Left renal cortex interstitium (tissue), 4 donors: Measurements from ENCODE around the gene TUB. TPM values are rescaled to one million over a fixed set of nuclear protein-coding genes. Genes with fewer than 3 reads are reported as not detected.

Source experiments
- DNase-seq, 4 donors: peaks; one replicate each; pipeline ENCODE4 v3.0.0-alpha.2; 2013; ENCODE audit warnings: low read depth in 4 of 4, low spot score in 2 of 4, missing footprints in 1 of 4
- polyA plus RNA-seq, 4 donors: library from polyadenylated mRNA; unstranded; fragments of 120-200 nt; gene quantifications; one replicate each; pipeline ENCODE4 v1.2.1, GENCODE V29; 2013; ENCODE audit not compliant: insufficient read length in 4 of 4

TUB gene
- polyA plus RNA-seq, 4 donors: 21.5 to 28.7 (median 24.7) TPM

DNA sequence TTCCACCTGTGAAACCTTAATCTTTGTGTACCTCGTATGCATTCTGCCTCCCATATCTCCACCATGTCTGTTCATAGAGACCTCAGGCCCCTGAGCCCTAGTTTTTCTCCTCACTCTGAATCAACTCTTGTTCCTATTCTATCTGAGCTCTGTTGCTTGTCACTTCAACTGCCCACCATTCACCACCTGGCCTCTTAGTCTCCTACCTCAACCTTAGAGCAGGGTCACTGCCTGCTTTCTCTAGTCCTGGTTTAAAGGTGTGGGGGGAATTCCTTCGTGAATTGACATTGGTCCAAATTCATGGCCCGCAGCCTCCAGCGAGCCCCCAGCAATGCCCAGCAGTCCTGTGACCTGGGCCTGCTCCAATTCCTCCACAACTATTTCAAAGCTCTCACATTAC, 39.4 kb upstream of the TUB start:
- DNase-seq: no peak

DNA sequence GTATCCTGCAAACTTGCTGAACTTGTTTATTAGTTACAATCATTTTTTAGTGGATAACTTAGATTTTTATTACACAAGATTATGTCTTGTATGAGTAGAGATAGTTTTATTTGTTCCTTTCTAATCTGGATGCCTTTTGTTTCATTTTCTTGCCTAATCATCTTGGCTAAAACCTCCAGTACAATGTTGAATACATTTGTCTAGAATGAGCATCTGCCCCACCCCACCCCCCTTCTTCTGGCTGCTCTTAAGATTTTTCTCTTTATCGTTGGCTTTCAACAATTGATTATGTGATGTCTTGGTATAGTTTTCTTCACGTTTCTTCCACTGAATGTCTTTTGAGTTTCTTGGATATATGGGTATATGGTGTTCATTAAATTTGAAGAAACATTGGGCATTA, 37.3 kb upstream of the TUB start:
- no peak for DNase-seq

DNA sequence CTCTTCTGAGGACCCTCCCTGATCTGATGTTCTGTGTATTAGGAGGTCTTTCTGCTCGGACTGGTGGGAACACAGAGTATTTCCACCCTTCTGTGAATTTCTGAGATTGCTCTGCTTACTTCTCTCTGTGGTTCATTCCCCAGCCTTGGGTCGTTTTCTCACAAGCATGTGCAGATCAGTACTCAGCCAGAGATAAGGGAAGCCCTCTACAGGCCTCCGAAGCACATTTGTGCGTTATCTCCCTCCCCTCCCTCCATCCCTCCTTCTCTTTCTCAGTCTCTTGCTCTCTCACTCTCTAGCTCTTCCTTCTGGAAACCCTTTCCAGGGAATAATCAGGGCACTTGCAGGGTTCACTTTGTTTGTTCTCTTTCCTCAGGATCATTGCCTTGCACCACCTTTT, 35.2 kb upstream of the TUB start:
- no peak for DNase-seq

DNA sequence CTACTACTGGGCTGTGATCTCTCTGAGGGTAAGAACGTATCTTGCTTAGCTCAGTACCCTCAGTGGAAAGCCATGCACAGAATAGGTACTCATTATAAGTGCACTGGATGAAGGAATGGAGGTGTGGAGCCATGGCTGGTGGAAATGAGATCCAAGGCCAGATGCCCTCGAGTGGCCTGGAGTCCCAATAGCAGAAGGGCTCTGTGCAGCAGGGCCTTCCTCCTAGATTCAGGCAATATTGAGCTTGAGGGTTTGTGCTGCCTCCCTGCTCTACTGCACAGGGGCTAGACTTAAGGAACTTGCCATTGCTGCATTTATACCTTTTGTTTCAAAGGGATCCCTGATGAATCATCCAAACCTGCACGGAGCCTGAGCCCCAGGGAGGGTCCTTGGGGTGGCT, 33.6 kb upstream of the TUB start:
- DNase-seq: no peak

DNA sequence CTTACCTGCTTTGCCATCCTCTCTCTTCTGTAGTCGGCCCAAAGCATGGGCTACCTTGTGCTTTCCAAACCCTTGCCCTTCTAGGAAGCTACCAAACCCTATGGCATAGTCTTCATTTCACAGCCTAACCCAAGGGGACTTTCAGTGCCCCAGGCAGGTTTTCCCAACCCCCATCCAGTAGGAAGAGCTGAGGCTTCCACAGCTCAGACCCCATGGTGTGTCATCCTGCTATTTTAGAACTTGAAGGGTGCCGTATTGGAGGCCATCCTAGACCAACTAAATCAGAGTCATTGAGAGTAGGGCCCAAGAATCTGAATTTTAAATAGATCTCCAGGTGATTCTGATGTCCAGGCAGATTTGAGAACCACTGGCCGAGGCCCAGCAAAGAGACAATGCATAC, 31.9 kb upstream of the TUB start:
- DNase-seq: no peak

DNA sequence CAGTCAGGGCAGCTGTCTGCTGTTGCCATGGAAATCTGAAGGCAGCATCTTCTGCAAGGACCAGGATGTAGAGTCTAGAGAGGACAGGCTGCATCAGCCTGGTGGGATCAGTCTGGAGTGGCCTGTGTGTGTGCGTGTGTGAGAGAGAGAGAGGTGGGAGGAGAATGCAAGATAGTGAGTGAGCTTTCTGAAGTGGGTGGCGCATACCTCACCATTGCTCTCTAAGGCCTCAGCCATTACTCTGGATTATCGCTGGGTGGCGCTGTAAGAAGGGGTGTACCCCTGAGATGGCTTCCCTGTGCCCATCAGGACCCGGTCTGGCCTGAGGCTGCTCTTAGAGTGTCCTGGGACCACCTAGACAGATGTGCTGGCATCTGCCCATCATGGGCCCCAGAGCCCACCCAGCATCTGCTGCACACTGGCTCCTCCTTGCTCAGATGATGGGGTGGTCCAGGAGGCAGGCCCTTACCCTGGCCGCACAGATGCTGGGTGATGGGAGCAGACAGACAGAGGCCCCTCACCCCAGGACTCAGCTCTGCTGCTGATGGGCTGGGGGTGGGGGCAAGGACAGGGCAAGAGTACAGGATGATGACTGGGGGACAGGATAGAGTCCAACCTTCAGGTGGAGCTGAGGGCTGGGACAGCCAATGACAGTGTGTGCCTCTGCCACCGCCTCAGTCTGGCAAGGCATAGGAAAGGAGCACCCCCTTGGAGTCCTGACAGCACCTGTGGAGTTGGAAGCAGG, 25.7 kb upstream of the TUB start:
- DNase-seq: no peak

DNA sequence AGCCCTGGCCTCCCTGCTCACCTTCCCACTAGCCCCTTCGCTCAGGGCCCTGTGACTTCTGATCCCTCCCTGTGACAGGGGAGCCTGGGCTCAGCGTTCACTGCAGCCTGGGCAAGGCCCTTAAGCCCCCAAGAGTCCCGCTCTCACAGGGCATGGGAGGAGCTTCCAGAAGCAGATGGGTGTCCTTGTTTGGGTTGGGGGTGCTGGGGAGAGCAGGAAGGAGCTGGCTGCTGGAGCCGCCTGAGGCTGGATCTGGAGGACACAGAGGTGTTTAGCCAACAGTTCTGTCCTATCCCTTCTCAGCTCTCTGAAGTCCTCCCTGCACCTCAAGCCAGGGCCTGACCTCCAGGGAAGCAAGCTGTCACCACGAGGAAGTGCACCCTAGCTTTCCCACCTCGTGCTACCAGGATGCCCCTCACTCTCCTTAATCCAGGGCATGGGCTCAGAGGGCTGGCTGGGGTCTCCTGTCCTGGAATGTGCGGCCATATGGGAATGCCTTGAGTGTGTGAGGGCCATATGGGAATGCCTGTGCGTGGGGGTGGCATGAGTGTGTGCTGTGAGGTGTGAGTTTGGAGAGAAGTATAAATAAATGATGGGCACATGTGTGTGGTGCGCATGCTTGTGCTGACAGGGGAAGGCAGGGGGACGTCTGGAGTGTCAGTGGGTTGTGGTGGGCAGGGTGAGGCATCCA, 25.0 kb upstream of the TUB start:
- DNase-seq: no peak

DNA sequence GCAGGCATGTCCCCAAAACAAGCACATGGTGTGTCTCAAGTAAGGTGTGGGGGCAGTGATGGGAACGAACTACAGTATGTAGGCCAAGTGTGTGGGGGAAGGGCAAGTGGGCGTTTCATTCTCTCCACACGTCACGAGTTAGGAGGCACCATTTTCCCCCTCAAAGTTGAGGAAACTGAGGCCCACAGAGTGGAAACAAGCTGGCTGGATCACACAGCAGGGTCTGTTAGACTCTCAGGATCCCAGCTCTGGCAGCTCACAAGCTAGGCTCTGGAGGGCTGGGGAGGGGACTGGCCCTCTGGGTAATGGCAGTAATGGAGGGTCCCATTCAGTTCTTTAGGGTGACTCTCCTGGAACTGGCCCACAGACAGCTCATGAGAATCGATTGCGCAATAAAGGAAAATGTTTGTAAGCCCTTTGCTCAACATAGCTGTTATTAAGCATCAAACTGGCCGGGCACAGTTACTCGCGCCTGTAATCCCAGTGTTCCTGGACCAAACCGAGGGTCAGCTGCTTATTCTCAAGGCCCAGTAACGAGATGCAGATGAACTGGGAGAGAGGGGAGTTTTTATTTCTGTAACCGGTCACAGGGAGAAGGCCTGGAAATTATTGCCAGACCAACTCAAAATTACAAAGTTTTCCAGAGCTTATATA, 24.1 kb upstream of the TUB start:
- DNase-seq: no peak

DNA sequence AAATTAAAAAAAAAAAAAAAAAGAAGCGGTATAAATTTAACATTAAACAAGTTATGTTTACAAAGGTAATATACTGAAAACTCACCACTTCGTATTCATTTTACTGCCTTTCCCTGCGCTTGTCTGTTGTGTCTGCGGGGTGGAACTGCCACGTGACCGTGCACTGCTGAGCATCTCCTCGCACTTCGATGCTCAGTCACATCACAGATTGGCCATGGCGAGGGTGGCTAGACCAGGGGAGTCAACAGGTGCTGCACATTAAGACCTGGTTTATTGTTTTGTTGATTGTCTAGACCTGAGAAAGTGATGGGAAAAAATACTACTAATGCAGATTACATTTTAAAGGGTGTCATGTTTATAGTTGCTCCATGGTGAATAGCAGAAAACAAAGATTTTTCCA, 22.8 kb upstream of the TUB start:
- no peak for DNase-seq

DNA sequence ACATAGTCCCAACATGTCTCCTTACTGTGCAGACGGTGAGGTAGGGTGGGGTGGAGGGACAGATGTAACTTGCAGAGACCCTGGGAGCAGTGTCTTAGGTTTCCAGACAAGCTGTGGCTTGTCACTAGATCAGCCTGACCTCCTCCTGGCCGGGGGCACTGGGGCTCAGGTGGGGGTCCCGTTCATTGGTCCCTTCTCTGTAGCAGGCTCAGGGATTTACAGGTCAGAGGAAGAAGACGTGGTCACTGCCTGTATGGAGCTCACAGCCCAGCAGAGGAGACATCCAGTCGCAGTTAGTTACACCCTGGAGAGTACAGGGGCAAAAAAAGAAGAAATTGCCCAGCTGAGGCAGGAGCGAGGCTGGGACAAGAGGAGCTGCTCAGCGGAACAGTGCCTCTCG, 22.0 kb upstream of the TUB start:
- DNase-seq: no peak

DNA sequence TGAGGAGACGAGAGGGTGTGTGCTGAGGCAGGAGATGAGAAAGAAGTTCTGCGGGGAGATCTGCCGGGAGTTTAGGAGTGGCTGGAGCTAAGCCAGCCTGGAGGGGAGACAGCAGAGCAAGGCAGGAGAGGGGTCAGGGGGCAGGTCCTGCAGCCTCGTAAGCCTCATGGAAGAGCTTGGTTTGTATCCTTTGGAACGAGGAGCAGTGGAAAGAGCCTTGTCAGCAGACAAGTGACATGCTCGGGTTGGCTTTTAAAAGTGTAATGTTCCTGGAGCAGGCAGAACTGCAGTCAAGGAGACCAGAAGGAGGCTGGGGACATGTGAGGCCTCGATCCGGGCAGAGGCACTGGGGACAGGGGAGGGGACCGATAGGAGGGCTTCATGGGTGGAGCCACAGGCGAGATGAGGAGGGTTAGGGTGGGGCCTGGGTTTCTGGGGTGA, 21.4 kb upstream of the TUB start:
- no peak for DNase-seq

DNA sequence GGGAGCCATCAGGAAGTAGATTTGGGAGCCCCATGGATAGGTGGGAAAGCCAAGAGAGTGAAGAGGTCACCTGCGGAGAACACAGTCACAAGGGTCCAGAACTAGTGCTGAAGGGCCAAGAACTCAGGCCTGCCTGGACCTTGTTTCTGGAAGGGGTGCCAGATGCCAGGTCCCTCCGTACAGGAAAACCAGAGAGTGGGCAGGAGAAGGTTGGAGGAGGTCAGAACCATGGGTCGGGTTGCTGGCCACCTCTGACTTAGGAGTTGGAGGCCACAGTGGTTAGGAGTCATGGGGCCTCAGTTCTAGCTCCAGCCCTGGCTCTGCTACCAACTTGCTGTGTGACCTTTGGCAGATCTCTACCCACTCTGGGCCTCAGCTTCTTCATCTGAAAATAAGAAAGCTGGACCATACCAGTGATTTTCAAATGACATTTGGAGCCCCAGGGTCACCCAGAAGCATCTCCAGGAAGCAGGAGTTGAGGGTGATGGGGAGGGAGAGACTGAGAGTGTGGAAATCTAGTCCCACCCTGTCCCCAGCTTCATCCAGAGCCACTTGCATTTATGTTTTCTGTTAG, 20.8 kb upstream of the TUB start:
- no peak for DNase-seq

DNA sequence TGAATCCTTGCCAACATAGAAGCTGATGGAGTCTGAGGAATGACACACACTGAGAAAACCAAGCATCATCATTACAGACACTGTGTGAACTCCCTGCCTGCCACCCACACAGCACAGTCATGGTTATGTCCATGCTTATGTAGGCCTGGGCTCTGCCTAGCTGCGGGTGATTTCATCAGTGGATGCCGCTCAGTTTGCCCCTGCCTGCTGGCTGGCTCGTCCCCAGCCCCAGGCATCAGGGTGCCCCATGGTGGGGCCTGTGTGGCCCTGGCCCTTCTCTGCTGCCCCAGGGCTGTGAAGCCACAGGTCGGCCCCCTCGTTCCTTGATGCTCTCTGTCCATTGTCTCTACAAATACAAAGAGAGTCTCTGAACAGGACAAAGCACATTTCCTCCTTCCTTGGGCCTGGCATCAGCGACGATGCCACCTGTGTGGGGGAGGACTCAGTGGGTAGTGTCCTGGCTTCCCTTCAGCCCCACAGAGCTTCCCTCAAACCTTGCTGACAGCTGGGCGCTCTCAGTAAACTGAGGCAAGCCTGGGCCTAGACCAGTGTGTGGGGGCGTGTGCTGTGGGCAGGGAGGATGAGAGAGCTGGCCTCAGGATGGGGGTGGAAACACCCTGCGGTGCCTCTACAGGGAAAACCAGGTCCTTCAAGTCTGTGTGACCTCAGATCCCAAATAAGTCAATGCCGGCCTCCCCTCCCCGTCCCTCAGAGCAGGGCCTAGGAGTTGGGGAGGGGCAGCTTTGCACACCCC, 20.0 kb upstream of the TUB start:
- DNase-seq: no peak

DNA sequence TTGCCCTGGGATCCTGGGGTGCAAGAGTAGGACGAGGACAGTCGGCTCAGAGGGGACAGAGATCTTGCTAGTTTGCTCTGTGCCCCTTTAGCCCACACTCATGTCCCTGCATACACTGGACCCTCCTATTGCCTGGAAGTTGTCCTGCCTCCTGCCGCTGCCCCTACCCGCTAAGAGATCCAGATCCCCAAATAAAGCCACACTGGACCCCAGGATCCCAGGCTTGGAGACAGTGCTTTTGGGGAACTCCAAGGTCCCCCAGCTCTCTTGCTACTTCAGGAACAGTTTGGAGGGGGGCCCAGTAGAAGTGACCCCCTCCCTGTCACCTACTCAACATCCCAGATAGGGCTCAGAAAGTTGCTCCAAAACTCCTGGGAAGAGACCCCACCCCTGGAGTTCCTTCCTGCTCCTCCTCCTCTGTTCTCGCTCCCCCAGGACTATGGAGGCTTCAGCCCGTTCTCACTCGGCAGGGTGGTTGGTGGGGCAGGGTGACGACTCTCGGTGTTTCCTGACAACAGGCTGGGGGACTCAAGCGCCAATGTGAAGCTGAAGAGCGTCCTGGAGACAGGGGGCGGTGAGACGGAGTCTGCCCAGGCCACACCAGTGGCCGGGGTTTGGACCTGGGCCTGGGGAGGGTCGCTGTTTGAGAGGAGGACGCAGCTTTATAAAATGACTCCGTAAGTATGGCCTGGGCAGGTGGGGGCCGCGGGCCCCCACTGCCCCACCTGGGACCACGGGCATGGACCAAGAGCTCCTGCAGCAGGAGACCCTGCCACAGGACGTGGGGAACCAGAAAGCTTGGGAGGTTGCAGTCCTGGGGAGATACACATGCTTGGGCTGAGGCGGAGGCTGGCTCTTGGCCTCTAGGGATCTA, 19.2 kb upstream of the TUB start:
- DNase-seq: no peak

DNA sequence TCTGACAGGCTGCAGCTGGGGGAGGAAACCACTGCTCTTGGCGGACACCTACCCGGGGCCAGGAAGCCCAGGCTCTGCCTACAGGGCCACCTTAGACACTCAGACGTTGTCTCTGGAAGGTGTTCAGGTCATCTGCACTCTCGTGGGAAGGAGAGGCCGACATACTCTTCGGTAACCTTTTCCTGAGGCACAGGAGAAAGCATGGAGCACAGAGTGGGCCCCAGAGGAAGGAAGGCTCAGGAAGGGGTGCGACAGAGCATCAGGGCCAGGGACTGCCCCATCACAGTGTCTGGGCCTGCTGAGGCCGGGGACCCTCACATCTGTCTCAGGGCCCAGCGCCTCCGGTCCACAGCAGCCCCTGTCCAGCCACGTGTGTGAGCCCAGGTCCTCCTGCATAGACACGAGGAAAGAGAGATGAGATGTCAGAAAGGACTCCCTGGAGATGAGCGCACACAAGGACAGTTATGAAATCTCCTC, 18.2 kb upstream of the TUB start:
- no peak for DNase-seq

DNA sequence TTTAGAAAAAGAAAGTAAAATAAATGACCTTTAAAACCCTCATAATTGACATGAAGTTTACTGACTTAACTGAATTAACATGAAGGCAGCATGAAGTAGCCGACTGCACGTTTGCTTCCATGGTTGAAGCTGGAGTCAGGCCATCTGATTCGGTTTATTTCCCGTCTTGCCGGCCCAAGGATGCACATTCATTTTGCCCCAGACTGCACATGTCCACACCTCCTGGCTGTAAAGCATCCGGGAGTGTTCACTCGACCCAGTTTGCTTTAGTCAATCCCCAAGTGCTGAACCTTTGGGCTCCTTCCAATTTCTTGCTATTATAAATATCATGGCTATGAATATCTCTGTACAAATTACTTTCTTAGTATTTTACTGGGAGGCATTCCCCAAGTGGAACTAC, 17.7 kb upstream of the TUB start:
- no peak for DNase-seq

DNA sequence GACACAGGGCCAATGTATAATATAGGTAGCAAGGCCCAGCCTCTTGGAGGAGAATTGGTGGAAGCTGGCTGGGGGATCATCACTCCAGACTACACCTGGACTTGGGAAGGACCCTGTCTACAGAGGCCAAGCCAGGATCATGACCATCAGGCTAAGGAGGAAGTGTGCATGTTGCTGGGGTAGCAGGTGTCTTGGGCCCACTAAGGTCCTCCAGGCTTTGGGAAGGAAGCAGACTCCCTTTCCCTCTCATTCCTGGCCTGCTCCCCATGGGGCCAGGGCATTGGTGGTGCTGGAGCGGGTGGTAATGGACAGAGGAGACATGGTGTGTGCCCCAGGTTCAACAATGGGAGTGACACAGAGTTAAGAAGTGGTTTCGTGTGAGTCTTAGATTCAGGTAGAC, 16.0 kb upstream of the TUB start:
- no peak for DNase-seq

DNA sequence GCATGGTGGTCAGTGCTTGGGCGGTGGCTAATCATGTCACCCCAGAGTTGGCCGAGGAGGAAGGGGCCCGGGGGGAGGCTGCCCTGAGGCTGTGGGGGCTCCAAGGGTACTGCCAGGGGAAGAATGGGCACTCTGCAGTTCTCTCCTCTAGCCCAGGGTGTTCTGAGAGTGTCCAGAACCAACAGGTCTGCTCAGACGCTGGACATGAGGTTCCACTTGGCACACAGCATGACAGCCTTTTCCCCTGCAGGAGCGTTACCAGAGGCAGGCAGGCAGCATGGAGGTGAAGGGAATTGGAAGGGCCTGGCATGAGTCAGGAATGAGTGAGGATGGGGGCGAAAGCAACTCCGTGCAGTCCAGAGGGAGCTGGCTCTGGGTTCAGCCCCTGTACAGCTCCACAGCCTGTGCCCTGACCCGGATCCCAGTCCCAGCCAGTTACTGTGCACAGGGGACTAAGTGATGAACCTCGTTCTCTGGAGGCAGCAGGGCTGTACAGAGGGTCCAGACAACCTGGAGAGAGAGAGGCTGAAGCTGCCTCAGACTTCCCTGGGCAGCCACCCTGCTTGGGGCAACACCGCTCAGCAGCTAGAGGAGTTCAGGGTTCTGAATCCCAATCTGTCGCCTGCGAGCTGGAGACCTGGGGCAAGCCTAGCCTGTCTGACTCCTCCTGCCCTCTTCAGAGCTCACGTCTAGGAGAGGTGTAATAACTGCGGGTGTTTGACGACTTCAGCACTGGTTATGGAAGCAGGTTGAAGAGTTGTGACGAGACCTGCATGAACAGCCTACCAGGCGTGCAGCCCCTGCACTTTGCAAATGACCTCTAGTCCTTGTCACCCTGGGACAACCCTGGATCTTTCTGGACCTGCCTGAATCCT, 14.7 kb upstream of the TUB start:
- no peak for DNase-seq

DNA sequence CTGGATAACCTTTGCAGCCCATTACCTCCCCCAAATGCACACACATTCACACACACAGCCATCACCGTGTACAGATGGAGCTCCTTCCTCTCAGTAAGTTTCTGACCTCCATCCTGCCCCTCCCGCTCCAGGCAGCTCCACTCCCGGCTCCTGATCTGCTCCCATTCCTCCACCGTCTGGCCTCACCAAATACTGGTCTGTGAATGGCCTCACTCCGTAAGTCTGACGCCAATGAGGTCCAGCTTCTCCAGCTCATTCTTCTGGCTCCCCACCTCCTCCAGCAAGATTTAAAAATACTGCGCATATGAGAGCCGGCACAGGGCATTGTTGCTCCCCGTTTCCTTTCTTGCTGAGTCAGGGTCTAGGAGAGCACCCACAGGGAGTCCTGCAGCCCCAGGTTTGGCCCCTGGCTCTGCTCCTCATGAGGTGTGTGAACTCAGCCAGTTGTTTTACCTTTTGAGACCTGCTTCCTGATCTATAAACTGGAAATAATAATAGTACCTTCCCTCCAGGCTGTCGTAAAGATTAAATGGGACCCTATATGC, 14.0 kb upstream of the TUB start:
- no peak for DNase-seq
